CD1c-positive myeloid dendritic cell (primary cell): ENCODE data around the gene ADCY5.
"Not testable (repeated sequence)": the region's sequence is repeated elsewhere in the genome, so short reads cannot be mapped to it uniquely, and the experiment has no call there.

Experiments used
- DNase-seq: peaks from one replicate; pipeline ENCODE4 v3.0.0-alpha.2; 2016; ENCODE audit errors: extremely low spot score

Gene ADCY5

GRCh38 chr3:123261666-123262065 lies 187.2 kb downstream of the ADCY5 start:
- no peak for DNase-seq

GRCh38 chr3:123258811-123259420 lies 190.0 kb downstream of the ADCY5 start:
- DNase-seq, result peak; percentile 19

- DNase-seq, result no peak
These were observed 190.5 kb downstream of the ADCY5 start for GRCh38 chr3:123258359-123258758.

GRCh38 chr3:123256256-123256655 lies 192.6 kb downstream of the ADCY5 start:
- DNase-seq, result no peak

- DNase-seq, result no peak
These were observed 202.0 kb downstream of the ADCY5 start for GRCh38 chr3:123246866-123247265.

- no peak for DNase-seq
These were observed 204.8 kb downstream of the ADCY5 start for GRCh38 chr3:123244128-123244527.

DNA sequence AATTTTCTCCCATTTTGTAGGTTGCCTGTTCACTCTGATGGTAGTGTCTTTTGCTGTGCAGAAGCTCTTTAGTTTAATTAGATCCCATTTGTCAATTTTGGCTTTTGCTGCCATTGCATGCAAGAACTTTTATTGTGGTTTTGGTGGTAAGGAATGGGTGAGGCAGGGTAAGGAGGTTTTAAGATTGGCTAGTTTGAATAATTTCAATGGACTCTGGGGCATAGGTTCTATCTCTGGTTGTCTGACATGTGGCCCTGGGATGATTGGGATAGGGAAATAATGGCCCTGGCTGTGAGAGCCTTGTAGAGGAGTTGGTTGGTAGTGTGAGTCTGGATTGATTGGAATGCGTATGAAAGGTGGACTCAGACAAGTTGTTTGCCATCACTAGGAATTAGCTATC lies 209.1 kb downstream of the ADCY5 start:
- DNase-seq, result no peak

- not testable (repeated sequence) for DNase-seq
These were observed 209.7 kb downstream of the ADCY5 start for GRCh38 chr3:123239186-123239585.

- no peak for DNase-seq
These were observed 212.0 kb downstream of the ADCY5 start for GRCh38 chr3:123236902-123237301.
